GM18868 (cell line): ENCODE data around the gene MYBPH.

Source experiments
- ATAC-seq: cut with Tn5 transposase; IDR thresholded peaks from one replicate; pipeline ENCODE4 v1.9.1; 2021; ENCODE audit warnings: mild to moderate bottlenecking, moderate library complexity; ENCODE audit not compliant: unreplicated experiment

MYBPH gene

GRCh38 chr1:203175237-203175826 is at the start of gene MYBPH:
TSS of gene MYBPH (minus strand) at chr1:203175826. CDS start at chr1:203175755, 71 bp downstream.
- no peak for ATAC-seq

DNA sequence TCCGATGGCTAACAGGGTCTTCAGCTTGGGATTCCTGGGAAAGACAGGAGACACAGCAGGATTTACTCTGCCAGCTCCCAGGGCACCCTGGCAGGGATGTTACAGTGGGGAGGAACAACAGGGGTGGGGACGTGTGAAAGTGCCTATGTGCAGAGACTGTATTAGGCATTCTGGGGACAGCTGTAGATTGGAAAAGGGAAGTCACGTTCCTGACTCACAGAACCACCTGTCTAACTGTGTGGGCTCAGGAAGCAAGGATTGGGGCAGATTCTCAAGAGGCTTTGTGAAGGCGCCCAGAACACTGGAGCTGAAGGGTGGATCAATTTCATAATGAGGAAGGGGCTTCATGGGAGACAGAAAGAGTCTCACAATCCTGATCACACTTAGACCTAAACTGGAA is 49.4 kb upstream of the MYBPH start:
- ATAC-seq = no peak

GRCh38 chr1:203223012-203223775 is 47.6 kb upstream of the MYBPH start:
- no peak for ATAC-seq

DNA sequence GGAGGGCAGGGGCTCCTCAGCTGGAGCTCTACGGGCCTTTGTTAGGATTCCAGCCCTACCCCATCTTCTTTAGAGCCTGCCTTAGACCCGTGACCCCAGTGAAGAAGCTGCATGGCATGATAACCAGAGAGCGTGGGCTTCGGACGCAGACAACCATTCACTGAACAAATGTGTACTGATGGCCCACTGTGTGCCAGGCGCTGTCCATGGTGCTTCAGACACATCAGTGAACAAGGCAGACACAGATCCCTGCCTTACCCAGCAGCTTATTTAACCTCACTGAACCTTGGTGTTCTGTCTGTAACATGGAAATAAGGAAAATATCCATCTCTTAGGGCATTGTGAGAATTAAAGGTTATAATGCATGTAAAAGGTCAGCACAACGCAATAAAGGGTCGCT is 44.3 kb upstream of the MYBPH start:
- no peak for ATAC-seq

- ATAC-seq = no peak
Observed at GRCh38 chr1:203219171-203219570, 43.5 kb upstream of the MYBPH start.

DNA sequence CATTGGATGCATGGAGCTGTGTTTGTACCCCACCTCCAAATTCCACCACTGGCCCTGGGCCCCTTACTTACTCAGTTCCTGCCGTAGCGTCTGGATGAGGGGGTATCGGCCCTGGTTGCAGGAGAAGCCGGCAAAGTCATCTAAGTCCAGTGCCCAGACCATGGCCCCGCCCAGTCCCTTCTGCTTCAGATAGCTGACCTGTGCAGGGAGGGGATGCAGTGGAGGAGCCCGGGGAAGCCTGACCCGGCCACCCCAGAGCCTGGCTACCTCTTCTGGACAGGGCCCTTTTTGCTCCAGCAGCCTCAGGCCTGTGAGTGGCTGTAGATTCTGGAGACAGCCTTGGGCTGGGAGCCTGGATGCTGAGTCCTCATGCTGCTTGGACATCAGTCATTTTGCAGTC is 42.0 kb upstream of the MYBPH start:
- no peak for ATAC-seq

DNA sequence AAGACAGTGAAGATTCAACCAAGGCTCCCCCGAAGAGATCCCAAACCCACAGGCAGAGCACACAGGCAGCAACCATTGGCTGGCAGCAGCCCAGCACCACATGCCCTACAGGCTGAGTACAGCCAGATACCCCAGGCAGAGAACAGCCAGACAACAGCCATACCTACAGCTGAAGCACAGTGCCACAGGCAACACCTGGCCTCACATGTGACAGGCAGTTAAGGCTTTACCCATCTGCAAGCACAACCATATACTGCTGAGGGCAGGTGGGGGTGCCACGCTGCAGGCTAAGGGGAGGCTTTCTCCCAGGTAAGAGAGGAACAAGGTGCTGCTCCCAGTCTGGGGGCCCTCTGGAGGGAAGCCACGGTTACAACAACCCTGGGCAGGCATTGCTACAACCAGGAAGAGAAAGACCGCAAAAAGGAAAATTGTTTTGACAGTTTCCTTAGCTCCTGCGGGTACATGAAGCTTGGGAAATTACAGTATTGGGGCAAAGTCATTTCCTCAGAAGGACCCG is 41.6 kb upstream of the MYBPH start:
- no peak for ATAC-seq

GRCh38 chr1:203216274-203217138 is 40.9 kb upstream of the MYBPH start:
- no peak for ATAC-seq

GRCh38 chr1:203215573-203215972 is 39.9 kb upstream of the MYBPH start:
- ATAC-seq = no peak

DNA sequence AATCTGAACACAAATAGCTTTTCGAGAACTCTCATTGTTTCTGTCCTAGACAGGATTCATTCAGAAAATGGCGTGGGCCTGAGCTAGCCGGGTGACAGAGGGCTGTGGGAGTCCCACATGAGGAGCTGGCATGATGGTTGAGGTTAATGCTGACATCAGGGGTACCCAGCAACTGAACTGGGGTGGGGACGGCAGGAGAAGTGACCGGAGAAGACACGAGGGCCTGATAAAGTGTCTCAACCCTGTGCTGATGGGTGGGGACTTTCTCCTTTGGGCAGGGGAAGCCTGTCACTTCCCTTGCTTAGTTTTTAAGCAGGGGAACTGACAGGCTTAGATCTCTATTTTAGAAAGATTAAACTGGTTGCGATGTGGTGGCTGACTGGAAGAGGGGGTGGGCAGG is 39.2 kb upstream of the MYBPH start:
- no peak for ATAC-seq

DNA sequence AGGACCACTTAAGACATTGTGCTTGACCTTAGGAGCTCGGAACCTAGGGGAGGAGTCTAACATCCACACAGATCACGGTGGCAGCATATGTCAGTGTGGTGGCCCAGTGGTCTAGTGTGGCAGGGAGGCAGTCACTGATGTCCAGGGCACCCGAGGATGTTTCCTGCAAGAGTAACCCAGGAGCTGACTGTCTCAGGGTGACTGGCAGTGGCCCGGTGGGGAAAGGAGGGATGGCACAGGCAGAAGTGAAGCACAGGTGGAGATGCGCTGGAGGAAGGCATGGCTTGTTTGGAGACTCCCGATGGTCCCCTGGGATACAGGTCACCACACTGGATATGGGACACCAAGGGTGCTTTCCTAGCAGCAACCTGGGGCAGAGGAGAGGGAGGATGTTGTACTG is 37.5 kb upstream of the MYBPH start:
- no peak for ATAC-seq

DNA sequence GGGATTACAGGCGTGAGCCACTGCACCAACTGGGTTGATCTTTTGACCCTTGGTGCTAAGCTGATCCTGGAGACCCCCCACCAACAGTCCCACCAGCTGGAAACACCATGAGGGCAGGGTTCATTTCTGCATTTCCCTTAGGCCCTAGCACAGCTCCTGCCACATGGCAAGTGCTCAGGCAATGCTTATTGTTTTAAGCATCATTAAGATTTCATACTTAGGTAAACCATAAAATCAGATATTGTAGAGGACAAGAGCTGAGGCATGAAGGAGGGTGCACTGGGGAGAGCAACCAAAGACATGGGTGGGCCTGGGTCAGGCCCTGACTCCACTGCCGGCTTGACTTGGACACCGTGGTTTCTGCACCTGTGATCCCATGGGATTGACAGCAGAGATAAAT is 36.2 kb upstream of the MYBPH start:
- no peak for ATAC-seq

- no peak for ATAC-seq
Observed at GRCh38 chr1:203210988-203211387, 35.4 kb upstream of the MYBPH start.

DNA sequence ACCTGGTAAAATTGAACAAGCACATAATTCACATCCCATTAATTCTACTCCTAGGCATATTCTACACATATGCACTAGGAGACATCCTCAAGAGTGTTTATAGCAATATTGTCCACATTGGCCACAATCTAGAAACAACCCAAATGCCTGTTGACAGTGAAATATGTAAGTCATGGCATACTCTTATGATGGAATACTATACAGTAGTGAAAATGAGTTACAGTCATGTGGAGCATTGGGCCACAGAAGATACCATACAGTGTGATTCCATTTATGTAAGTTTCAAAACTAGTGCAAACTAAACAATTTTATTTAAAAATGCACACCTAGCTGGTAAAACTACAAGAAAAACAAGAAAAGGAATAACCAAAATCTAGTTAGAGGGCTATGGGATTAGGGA is 34.7 kb upstream of the MYBPH start:
- ATAC-seq = no peak

DNA sequence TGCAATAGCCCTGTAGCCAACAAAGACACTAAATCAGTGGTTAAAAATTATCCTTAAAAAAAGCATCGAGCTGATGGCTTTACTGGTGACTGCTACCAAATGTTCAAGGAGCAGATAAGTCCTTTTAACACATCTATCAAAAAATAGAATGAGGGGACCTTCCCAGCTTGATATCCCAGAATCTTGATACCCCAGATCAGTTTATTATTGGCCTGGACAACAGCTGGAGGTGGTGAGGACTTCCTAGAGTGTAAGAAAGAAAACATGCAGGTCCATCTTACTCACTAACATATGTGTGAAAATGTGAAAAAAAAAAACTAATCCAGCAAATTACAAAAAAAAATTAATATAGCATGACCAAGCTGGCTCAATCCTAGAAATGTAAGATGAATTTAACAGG is 32.6 kb upstream of the MYBPH start:
- no peak for ATAC-seq

DNA sequence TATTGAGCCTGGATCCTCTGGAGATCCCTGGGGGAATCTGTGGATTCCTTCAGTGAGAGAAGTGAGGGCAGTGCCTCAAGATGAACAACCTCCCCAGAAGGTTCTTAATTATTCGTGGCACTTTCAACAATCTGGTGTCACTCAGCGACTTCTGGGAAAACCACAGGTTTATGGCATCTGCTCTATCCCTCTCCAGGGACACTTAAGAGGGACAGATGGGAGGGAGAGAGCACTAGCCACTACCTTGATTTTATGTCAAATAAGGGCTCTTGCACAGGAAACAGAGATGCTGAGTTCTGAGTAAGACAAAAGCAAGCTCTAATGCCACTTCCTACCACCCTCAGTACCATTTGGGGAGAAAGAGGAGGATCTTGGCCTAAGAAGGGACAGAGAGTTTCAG is 32.1 kb upstream of the MYBPH start:
- ATAC-seq = no peak

DNA sequence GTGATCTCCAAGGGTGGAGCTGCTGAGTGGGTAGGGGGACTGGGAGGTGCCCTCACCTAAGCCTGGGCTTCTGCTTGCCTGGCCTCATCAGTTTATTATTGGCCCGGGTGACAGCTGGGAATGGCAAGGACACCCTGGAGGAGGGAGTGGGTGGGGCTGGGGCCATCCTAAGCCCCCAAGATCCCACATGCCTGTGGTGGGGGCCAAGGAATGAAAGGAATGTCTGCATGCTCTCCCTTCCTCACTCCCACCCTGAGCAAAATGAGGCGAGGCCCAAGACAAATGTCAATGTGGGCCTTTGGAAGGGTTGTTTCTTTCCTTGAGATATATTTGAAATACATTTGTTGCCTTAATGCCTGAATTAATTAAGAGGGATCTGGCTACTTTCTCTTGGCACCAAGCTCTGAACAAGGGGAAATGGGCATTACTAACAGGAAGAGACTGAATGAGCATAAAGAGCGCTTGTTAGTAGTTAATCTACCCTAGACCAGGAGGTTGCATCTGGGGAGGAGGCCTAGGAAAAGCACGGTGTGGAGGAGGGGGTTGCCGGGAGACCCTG is 30.6 kb upstream of the MYBPH start:
- no peak for ATAC-seq

GRCh38 chr1:203204756-203205155 is 29.1 kb upstream of the MYBPH start:
- ATAC-seq = no peak

- ATAC-seq = no peak
Observed at GRCh38 chr1:203202431-203203245, 27.0 kb upstream of the MYBPH start.

DNA sequence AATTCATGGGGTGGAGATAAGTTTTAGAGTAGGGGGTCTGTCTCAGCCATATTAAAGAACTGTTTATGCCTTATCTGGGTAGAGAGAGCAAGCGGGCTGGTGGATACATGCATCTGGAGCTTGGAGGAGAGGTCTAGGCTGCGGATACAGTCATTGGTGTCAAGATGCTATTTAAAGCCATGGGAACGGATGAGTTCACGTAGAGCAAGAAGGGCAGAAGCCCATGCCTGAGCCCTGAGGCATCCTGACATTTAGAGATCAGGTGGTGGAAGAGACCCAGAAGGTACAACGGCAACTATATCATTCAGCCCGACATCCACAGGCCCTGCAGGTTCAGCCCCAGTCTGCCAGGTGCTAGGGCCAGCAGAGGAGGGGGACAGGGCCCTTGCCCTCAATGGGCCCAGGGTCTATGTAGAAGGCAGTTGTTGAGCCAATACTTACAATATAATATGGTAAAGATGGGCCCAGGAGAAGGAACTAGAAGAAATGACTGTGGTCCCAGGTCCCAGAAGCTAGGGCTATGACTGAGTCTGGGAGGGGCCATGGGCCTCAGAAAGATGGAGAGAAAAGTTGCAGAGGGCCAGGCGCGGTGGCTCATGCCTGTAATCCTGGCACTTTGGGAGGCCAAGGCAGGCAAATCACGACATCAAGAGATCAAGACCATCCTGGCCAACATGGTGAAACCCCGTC is 26.0 kb upstream of the MYBPH start:
- no peak for ATAC-seq
